HG02852 (cell line): ENCODE results near the gene ADCY1.

Experiments
- ATAC-seq: cut with Tn5 transposase; IDR thresholded peaks from one replicate; pipeline ENCODE4 v1.9.1; 2021; ENCODE audit warnings: mild to moderate bottlenecking, moderate library complexity; ENCODE audit not compliant: unreplicated experiment

Gene ADCY1

DNA sequence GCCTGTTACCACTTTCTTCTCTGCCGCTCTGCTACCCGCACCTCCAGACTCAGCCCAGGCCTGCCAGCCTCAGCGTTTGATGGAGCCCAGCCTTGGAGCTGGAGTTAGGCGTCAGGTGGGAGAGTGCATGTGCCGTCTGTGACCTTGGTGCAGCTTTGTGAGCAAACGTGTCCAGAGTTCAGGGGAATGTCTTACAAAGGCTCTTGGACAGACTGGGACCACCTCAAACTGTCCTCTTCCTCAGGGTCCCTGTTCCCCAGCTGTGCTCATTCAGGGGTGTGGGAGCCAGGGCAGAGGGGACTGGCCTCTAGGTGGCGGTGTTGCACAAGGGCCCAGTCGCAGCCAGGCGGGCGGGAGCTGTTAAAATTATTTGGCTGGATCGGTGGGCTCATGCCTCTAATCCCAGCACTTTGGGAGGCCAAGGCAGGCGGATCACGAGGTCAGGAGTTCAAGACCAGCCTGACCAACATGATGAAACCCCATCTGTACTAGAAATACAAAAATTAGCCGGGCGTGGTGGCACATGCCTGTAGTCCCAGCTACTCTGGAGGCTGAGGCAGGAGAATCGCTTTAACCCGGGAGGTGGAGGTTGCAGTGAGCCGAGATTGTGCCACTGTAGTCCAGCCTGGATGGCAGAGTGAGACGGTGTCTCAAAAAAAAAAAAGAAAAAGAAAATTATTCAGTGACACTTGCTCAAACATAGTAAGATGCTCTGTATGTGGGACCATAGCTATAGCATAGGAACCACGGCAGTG, 89.2 kb downstream of the ADCY1 start:
- ATAC-seq: no peak

DNA sequence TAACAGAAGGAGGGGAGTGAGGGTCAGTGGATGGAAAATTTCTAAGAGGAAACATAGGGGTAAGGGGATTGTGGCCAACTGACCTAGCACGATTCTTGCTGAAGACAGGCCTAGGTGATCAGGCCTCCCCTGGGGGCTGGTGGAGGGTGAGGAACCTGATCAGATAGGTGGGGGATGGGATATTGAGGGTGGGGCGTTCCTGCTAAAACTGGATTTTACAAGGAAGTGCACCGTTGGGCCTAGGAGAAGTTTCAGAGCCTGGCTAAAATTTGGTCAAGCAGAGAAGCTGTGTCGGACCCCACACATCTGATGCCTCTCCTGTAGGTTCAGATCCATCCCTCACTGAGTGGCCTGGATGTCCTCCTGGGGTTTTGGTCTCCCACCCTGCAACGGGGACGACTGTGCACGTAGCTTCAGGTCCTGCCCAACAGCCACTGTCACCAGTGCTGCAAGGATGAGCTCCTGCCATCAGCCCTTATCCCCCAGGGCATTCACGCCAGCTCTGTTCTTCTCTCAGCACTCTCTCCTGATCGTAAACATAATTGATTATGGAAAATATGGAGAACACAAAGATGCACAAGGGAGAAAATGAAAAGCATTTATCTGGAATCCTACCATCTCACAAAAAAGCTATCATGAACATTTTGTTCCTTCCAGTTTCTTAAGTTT, 89.9 kb downstream of the ADCY1 start:
- no peak for ATAC-seq

DNA sequence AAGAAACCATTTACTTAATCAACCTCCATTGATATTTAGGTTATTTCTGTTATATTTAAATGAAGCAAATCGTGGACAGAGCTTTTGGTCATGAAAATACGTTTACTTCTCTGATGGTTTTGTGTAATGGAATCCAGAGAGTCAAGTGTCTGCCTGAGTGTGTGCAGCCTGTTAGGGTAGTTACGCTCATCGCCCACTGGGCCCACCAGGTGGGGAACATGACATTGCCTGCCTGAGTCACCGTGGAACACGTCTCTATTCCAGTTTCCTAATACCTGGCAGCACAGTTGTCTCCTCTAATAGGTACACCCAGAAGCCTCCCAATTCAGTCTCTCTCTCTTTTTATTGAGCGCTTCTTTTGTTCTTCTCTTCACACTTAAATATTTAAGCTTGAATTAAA, 91.0 kb downstream of the ADCY1 start:
- no peak for ATAC-seq

DNA sequence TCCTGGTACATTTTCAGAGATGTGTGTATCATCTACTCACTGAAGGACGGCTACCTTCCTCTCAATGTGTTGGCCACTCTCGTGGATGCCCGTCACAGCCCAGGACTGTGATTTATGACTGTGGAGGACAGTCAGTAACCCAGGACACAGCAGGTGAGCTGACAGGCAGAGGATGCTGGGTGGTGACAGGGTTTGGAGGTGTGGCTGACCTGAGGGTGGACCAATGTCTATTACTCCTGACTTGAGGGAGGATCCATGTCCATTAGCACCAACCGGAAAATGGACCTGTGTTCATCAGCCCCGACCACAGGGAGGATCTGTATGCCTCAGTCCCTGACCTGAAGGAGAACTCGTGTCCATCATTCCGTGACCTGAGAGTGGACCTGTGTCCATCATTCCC, 96.1 kb downstream of the ADCY1 start:
- ATAC-seq: no peak

DNA sequence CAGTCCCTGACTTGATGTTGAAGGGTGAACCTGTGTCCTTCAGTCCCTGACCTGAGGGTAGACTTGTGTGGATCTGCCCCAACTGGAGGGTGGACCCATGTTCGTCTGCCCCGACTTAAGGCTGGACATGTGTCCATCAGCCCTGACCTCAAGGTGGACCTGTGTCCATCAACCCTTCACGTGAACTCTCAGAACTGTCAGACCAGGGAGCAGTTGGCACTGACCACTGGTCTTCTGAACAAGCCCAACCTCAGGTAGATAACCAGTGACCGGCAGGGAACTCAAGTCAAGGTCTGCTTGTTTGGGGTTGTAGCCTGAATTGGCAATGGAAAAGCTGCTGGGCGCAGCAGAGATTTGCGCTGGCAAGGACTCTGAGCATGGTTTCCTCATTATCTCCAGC, 96.5 kb downstream of the ADCY1 start:
- no peak for ATAC-seq

DNA sequence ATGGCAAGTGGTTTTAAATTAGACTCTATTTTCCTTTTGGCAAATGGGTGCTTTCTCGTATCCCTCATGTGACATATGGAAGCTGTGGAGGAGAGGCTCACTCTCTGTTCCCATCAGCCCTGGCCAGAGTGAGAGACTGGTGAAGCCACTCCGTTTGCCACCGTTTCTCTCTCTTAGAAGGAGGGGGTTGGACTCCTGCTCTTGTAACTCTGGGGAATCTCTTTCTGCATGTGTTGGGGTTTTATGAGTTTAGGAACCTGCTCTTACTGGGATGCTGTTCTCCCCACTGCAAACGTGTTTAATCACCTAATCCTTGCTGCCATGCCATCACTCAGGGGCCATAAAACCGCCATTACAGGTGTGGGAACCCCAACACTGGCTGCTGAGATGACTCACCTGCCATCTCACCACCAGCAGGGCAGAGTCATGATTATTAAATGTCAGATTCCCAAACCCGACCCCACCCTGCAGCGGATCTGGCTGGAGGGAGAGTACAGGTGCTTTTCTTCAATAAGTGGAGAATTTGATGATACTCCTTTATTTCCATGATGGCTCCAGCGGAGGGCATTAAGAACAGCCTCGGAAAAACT, 103.2 kb downstream of the ADCY1 start:
- no peak for ATAC-seq

DNA sequence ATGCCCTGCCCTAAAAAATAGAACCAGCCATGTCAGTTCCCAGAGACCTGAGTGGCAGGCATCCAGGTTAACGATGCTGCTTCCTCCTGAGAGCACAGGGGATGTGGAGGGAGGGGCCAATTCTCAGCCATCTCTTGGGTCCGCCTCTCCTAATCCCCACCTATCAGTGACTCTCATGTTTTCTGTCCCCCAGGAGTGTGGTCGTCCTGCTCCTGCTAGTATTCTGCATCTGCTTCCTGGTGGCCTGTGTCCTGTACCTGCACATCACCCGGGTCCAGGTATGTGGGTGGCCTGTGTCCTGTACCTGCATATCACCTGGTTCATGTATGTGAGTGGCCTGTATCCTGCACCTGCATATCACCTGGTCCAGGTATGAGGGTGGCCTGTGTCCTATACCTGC, 105.3 kb downstream of the ADCY1 start:
- no peak for ATAC-seq

DNA sequence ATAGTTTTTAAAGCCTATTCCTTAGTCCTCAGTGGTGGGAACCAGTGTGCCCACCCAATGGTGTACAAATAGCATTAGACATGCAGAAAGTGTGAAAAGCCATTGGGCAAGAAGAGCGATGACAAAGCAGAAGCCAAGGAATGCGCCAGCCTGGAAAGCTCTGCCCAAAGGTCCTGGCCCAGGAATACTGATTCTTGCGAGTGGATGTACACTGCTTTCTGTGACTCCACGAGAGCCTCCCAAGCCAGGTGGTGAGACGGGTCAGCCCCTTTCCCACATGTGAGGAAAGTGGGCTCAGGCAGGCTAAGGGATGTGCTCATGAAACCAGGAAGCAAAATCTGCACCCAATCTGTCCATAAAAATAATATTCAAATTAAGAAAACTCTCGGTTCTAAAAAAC, 106.6 kb downstream of the ADCY1 start:
- ATAC-seq: no peak

DNA sequence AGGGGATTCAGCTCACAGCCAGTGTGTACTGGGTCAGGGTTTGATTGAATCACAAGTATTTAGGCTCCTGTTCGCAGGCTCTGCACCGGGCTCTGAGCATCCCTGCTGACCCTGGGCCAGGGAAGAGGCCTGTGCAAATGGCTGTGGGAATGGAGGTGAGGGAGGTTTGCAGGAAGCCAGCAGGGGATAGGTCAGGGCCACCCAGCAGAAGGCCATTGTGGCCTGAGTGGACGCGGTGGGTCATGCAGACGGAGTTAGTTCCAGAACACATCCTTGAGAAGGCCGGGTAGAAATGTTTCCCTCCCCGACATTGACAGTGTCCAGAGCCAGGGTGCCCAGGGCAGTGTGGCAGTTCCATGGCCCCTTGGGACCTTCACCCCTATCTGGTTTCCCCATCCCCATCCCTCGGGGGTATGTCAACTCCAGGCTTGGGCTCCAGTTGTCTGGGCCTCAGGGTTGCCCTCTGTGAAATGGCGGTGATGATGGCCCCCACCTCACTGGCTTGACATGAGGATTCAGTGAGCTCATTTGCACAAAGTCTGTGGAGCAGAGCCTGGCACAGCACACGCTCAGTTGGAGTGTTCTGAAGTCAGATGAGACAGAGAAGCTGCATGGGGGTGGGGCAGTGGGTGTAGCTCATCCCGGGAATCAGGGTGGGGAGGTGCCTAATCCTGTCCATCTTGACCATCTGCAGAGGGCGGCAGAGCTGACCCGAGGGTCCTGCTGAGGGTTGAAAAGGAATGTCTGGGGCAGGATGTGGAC, 107.6 kb downstream of the ADCY1 start:
- ATAC-seq: no peak

DNA sequence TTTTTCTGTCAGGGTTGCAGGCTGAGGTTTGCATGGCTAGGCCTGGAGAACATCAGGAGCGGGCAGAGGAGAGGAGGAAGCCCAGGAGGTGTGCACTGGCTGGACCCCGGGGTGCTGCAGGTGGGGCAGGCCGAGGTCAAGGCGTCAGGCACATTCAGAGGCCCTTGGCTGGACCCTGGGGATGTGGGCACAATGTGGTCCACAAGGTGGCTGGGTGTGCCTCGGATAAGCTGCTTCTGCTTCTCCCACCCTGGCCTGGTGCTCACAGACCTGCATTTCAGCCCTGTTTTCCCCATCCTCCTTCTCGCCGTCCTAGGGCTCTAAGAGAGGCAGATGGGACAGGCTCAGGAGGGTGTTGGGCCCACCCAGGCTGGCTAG, 108.2 kb downstream of the ADCY1 start:
- ATAC-seq: no peak

DNA sequence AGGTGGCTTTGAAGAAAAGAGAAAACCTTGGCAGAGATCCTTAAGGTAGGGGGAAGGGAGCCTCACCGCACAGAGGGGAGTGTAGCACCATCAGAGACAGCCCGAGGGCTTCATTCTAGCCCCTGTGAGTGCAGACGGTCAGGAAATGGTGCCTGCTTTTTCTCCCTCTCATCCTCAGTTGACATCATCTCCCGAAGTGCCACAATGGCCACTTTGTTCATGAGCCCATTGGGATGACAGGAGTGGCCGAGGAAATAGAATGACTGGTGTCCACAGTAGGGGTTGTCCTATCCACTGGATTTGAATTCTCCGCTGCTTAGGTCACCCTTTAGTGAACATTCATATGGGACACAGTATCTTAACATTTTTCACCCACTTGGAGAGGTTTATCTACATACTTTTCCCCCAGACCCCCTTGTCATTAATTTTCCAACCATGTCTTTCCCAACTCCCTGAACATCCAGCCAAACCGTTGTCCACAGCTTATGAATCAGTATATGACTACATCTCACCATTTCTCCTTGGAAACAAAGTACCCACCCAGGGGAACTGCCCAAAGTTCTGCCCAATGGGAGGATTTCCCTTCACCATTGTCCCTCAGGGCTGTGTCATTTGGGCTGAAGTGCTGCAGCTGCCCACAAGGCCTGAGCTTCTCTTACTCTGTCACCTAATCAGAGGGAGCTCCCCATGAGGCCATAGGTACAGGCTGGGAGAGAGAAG, 108.8 kb downstream of the ADCY1 start:
- no peak for ATAC-seq

DNA sequence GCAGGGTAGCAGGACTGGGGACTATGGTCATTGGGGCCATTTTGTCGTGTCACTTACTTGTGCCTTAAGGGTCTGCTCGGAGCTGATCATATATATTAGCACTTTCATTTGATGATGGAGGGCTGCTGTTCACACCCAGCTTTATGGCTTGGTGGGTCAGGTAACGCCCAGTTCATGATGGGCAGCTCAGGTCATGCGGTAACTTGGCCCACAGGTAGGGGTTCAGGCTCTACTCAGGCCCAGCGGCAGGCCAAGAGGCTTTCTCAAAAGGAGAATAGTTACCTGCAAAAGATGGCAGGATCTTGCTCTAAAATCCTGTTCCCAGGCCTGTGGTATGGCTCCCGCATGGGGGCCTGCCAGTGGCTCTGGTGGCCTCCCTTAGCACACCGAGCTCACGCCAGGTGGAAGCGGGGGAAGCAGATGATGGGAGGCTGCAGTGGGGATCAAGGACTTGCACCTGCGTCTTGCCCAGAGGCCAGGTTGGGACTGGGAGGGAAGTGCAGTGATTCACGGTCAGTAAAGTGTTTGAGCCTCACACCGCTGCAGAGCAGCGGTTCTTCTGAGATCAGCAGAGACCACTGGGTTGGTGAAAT, 109.5 kb downstream of the ADCY1 start:
- ATAC-seq: no peak

DNA sequence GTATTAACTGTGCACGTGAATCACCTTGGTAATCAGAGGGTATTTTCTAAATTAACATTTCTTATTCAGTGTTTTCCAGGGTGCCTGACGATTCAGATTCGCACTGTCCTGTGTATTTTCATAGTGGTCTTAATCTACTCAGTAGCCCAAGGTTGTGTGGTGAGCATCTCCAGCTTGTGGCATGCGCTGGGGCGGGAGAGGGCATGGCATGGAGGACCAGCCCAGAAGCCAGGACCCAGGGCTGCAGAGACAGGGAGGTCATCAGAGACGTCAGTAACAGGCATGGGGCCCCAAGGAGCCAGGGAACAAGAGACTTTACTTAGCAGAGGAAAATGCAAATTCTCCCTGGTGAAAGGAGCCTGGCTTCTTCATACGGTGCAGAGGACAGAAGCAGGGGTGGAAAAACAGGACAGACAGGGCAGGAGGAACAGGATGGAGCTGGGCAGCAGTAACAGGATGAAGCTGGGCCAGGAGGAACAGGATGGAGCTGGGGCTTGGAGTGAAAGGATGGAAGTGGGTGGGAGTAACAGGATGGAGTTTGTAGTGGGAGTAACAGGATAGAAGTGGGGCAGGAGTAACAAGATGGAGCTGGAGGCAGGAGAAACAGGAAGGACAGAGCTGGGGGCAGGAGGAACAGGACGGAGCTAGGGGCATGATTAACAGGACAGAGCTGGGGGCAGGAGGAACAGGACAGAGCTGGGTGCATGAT, 110.9 kb downstream of the ADCY1 start:
- ATAC-seq: no peak

DNA sequence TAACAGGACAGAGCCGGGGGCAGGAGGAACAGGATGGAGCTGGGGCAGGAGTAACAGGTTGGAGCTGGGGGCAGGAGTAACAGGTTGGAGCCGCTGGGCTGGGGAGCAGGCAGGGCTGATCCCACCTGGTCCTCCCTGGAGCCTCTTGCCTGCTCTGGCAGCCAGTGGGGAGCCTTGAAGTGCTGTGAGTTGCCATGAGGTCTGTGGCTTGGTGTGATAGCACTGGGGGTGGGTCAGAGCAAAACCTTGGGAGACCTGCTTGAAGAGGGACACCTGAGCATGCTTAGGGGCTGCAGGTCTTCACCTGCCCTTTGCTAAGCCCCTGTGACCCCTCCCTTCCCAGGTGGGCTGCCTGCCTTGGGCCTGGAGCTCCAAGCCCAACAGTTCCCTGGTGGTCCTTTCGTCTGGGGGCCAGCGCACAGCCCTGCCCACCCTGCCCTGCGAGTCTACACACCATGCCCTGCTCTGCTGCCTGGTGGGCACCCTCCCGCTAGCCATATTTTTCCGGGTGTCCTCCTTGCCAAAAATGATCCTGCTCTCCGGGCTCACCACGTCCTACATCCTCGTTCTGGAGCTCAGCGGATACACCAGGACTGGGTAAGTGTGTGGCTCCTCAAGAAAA, 111.6 kb downstream of the ADCY1 start:
- ATAC-seq: no peak

DNA sequence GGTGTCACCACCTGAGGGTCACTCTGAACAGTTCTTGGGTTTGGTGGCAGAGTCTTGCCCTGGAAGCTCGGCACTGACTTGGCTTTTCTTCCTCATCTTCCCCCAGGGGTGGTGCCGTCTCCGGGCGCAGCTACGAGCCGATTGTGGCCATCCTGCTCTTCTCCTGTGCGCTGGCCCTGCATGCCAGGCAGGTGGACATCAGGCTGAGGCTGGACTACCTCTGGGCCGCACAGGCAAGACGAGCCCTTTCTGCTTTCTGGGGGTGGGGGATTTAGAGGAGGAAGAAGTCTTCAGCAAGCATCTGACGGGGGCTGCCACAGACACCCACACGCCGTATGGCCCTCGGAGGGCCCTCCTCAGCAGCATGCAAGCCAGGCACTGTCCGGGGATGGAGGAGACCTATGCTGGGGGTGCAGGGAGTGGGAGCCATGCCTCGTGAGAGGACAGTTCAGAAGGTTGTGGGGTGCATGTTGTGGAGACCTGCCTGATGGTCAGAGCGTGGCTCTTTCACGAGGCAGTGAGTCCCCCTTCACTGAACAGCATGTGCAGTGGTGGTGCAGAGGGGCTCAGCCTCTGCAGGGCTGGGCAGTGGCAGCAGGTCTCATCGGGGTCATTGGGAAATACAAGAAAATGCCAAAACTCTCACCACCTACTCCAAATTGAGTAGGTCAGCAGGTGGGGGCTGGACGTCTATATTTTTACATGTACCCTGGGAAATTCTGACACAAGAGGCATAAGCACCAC, 112.4 kb downstream of the ADCY1 start:
- no peak for ATAC-seq

DNA sequence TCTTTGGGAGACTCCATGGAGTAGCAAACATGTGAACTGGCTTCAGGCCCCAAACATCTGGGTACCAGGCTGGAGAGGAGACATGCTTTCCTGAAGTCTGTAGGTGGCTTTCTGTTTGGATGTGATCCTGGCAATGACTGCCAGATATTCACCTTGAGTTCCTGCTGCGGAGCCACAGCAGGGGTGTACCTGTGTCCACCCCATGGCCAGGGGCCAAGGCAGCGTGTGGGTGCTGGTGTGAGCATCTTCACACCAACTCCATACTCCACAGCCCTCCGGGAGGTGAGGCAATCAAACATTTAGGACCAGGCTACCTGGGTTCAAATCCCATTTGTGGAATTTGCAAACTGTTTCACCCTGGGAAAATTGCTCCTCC, 113.0 kb downstream of the ADCY1 start:
- ATAC-seq: no peak

DNA sequence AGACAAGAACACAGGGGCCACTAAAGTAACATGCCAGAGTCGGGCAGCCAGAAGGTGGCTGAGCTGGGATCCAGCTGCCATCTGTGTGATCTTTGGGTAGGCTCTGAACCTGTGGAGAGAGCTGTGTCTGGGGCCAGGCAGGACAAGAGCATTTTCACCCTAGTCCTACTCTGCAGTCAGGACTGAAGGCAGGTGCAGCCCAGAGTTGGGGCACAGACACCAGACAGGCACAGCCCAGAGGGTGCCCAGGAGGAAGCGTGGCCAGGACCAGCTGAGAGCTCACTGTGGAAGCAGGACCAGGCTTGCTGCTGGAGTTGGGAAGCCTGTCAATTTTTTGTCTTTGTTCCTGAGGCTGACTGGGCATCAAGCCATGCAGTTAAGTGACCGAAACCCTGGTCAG, 113.6 kb downstream of the ADCY1 start:
- ATAC-seq: no peak

DNA sequence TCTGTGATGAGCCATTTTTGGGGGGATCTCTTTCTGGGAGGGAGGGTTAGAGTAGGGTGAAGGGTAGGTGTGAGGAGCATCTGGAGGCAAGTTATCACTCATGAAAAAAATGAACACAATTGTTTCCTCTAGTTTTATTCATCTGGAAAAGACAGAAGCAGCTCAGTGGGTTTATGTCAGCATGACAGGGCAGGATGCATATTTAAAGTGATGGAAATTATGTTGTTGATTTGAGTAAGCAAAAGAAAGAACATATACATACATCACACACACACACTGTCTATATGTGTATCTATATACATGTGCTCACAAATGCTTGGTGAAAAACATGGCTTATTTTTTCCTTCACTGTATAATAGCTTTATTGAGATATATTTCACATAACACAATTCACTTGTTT, 114.2 kb downstream of the ADCY1 start:
- no peak for ATAC-seq
